Loucy (cell line): Measurements from ENCODE around the gene KSR2.

ENCODE experiments used
- H2AFZ ChIP-seq: fragments of 200-600 bp; sonication (generic); 2 replicates; pipeline ENCODE4 v1.6.0; 2016; ENCODE audit warnings: antibody characterized with exemption, mild to moderate bottlenecking, low read length, moderate library complexity
- H3F3A ChIP-seq: fragments of 200-600 bp; 2 replicates; pipeline ENCODE4 v1.6.0; 2016; ENCODE audit warnings: antibody characterized with exemption, low read depth, mild to moderate bottlenecking
- H3K27me3 ChIP-seq: fragments of 200-600 bp; sonication (generic); 2 replicates; pipeline ENCODE4 v1.6.1; 2014; ENCODE audit warnings: low read length, mild to moderate bottlenecking; ENCODE audit not compliant: insufficient read depth, poor library complexity, severe bottlenecking
- H3K36me3 ChIP-seq: fragments of 200-600 bp; sonication (generic); 2 replicates; pipeline ENCODE4 v1.6.1; 2016; ENCODE audit warnings: low read length; ENCODE audit not compliant: insufficient read depth
- H3K4me1 ChIP-seq: fragments of 200-600 bp; sonication (generic); 2 replicates; pipeline ENCODE4 v1.5.1; 2014; ENCODE audit warnings: low read length, mild to moderate bottlenecking; ENCODE audit not compliant: insufficient read depth, poor library complexity, severe bottlenecking
- H3K4me2 ChIP-seq: fragments of 200-600 bp; sonication (generic); 2 replicates; pipeline ENCODE4 v1.6.0; 2014; ENCODE audit warnings: antibody characterized with exemption, low read length, low read depth, mild to moderate bottlenecking; ENCODE audit not compliant: poor library complexity, severe bottlenecking
- H3K4me3 ChIP-seq: fragments of 200-600 bp; sonication (generic); 2 replicates; pipeline ENCODE4 v1.5.1; 2014; ENCODE audit warnings: low read length, mild to moderate bottlenecking, mixed read lengths; ENCODE audit not compliant: poor library complexity, severe bottlenecking
- H3K79me2 ChIP-seq: fragments of 200-600 bp; sonication (generic); 2 replicates; pipeline ENCODE4 v1.6.1; 2014; ENCODE audit warnings: low read length; ENCODE audit not compliant: insufficient read depth
- H3K9ac ChIP-seq: fragments of 200-600 bp; sonication (generic); 2 replicates; pipeline ENCODE4 v1.6.0; 2014; ENCODE audit warnings: mild to moderate bottlenecking, low read depth, low read length, moderate library complexity; ENCODE audit not compliant: poor library complexity, severe bottlenecking
- H3K9me2 ChIP-seq: fragments of 200-600 bp; sonication (generic); replicated peaks from 2 replicates; pipeline ENCODE4 v1.6.1; 2016; ENCODE audit warnings: low read depth, low read length, mixed read lengths
- H3K9me3 ChIP-seq: fragments of 200-600 bp; sonication (generic); 2 replicates; pipeline ENCODE4 v1.6.1; 2014; ENCODE audit warnings: mild to moderate bottlenecking, antibody characterized with exemption, low read length, low read depth; ENCODE audit not compliant: insufficient read depth
- H4K20me1 ChIP-seq: fragments of 200-600 bp; sonication (generic); 2 replicates; pipeline ENCODE4 v1.6.0; 2014; ENCODE audit warnings: antibody characterized with exemption, low read length, mild to moderate bottlenecking; ENCODE audit not compliant: insufficient read depth, poor library complexity, severe bottlenecking
- CTCF ChIP-seq: fragments of 200-600 bp; sonication (generic); conservative IDR thresholded peaks from 2 replicates; pipeline ENCODE4 v1.5.1; 2014; ENCODE audit warnings: mild to moderate bottlenecking, antibody characterized with exemption, low read length
- EZH2phosphoT487 ChIP-seq: fragments of 200-600 bp; IDR thresholded peaks from 2 replicates; pipeline ENCODE4 v1.6.1; 2018; ENCODE audit warnings: antibody characterized with exemption, mild to moderate bottlenecking, moderate library complexity, borderline replicate concordance

The KSR2 gene

GRCh38 chr12:117882603-117883184, 86.1 kb downstream of the KSR2 start:
- H3K27me3 ChIP-seq, result no peaks in the 10 kb centered on the region

GRCh38 chr12:117882181-117882580, 86.6 kb downstream of the KSR2 start:
- Histone ChIP-seq H3K36me3 (no peaks in the 10 kb centered on the region), H3K4me2 (no peak overlapping the region), H2AFZ (no peak overlapping the region), H3K4me3 (no peak overlapping the region), H4K20me1 (no peaks in the 10 kb centered on the region), H3K4me1 (no peaks in the 10 kb centered on the region), H3F3A (no peaks in the 10 kb centered on the region), H3K27me3 (no peaks in the 10 kb centered on the region), H3K9ac (no peak overlapping the region), H3K9me3 (no peaks in the 10 kb centered on the region), H3K9me2 (no peaks in the 10 kb centered on the region; the same call in 1 of the 2 replicates), H3K79me2 (no peaks in the 10 kb centered on the region)
- no peak for TF ChIP-seq CTCF
- no peak for TF ChIP-seq EZH2phosphoT487

More at GRCh38 chr12:117882603-117883184, 86.1 kb downstream of the KSR2 start:
- H3K9me3 ChIP-seq, result no peaks in the 10 kb centered on the region
- H3K36me3 ChIP-seq, result no peaks in the 10 kb centered on the region
- H3K9ac ChIP-seq, result no peak overlapping the region
- H3K79me2 ChIP-seq, result no peaks in the 10 kb centered on the region
- H3K4me3 ChIP-seq, result no peak overlapping the region
- H3K4me1 ChIP-seq, result no peaks in the 10 kb centered on the region
- no peaks in the 10 kb centered on the region; the same call in 1 of the 2 replicates for H3K9me2 ChIP-seq
- TF ChIP-seq EZH2phosphoT487 (no peak), CTCF (no peak)
- no peak overlapping the region for H2AFZ ChIP-seq
- H4K20me1 ChIP-seq, result no peaks in the 10 kb centered on the region
- no peak overlapping the region for H3K4me2 ChIP-seq
- no peaks in the 10 kb centered on the region for H3F3A ChIP-seq

- H3K9me2 ChIP-seq, result no peaks in the 10 kb centered on the region; the same call in 1 of the 2 replicates
- no peaks in the 10 kb centered on the region for H3K4me1 ChIP-seq
- H3K4me2 ChIP-seq, result no peak overlapping the region
- H3F3A ChIP-seq, result no peaks in the 10 kb centered on the region
- H2AFZ ChIP-seq, result no peak overlapping the region
- H3K9ac ChIP-seq, result no peak overlapping the region
- no peak for TF ChIP-seq CTCF
- TF ChIP-seq EZH2phosphoT487, result no peak
- no peaks in the 10 kb centered on the region for H3K9me3 ChIP-seq
- no peaks in the 10 kb centered on the region for H3K79me2 ChIP-seq
- no peaks in the 10 kb centered on the region for H4K20me1 ChIP-seq
- H3K36me3 ChIP-seq, result no peaks in the 10 kb centered on the region
- no peak overlapping the region for H3K4me3 ChIP-seq
- no peaks in the 10 kb centered on the region for H3K27me3 ChIP-seq
Observed at GRCh38 chr12:117881517-117881916, 87.3 kb downstream of the KSR2 start.
